Measurements from ENCODE around the gene MTFR1L. TPM values are rescaled to one million over a fixed set of nuclear protein-coding genes. Genes with fewer than 3 reads are reported as not detected.

Gene MTFR1L
- total RNA-seq, 1 experiment from 2014 or later, result 41.7 TPM

DNA sequence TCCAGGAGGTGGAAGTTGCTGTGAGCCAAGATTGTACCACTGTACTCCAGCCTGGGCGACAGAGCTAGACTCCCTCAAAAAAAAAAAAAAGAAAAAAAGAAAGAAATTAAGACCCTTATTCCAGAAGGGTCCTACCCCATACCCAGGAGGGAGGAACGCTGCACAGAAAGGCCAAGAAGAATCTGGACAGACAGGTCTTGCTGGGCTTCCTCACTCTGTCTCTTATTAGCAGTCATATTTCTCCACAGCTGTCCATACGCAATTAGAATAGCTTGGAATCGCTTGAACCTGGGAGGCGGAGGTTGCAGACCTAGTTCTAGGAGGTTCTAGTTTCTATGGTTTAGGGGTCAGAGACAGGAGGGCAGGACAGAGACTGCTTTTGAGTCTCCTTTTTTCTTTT lies 58.9 kb downstream of the MTFR1L start:
- Histone ChIP-seq H3K27ac (peak overlapping the region; percentile 27; the same call in 1 of the 2 replicates), H3K79me2 (ENCODE audit: low read depth) (peaks cover 11% of the 10 kb centered on the region), H3K9me3 (ENCODE audit: insufficient read depth, low read depth) (no peaks in the 10 kb centered on the region), H4K20me1 (ENCODE audit: insufficient read depth) (no peaks in the 10 kb centered on the region), H3F3A (ENCODE audit: insufficient read depth, low read depth) (peaks cover 10% of the 10 kb centered on the region), H2AFZ (no peak overlapping the region), H3K27me3 (ENCODE audit: insufficient read depth, low read depth) (no peaks in the 10 kb centered on the region), H3K36me3 (ENCODE audit: low read depth) (no peaks in the 10 kb centered on the region), H3K4me3 (no peak overlapping the region), H3K4me1 (replicated peaks; ENCODE audit: insufficient read depth) (peaks cover 37% of the 10 kb centered on the region), H3K4me2 (peak overlapping the region; percentile 50), H3K9me2 (ENCODE audit: insufficient read depth) (no peaks in the 10 kb centered on the region)
- CTCF ChIA-PET, result no interaction called here
- TF ChIP-seq EZH2 (IDR thresholded peaks at IDR 0.05; ENCODE audit: low read depth), result no peak
- TF ChIP-seq CTCF (conservative IDR thresholded peaks at IDR 0.05), result no peak
- intact Hi-C loops (cut with micrococcal nuclease; ENCODE audit: unreplicated experiment), result loop anchor here (1.0 kb wide), 1 partner anchor 14 kb away; no protein-coding TSS in a partner anchor
- POLR2A ChIA-PET (ENCODE audit: unreplicated experiment), result interaction anchor here (0.6 to 0.9 kb wide), 2 partner anchors 11 to 1906 kb away, joined by 3 to 13 read pairs; no protein-coding TSS in a partner anchor
- BruUV-seq (replicated peaks), result no TSS peak
- DNase-seq, result peak in 1 of 2 experiments; percentile 56

- no TSS peak for BruUV-seq (replicated peaks)
- POLR2A ChIA-PET (ENCODE audit: unreplicated experiment), result no interaction called here
- TF ChIP-seq CTCF (conservative IDR thresholded peaks at IDR 0.05), result no peak
- TF ChIP-seq EZH2 (IDR thresholded peaks at IDR 0.05; ENCODE audit: low read depth), result no peak
Measured at GRCh38 chr1:25879675-25880074, 59.9 kb downstream of the MTFR1L start.

GRCh38 chr1:25880518-25880917 lies 60.8 kb downstream of the MTFR1L start:
- no peak overlapping the region for H3K4me3 ChIP-seq
- peaks cover 35% of the 10 kb centered on the region for H3K4me1 ChIP-seq (replicated peaks; ENCODE audit: insufficient read depth)
- intact Hi-C loops (cut with micrococcal nuclease; ENCODE audit: unreplicated experiment), result no loop called here
- no TSS peak for BruUV-seq (replicated peaks)
- no peaks in the 10 kb centered on the region for H3K9me2 ChIP-seq (ENCODE audit: insufficient read depth)
- H3K9me3 ChIP-seq (ENCODE audit: insufficient read depth, low read depth), result no peaks in the 10 kb centered on the region
- peaks cover 10% of the 10 kb centered on the region for H3F3A ChIP-seq (ENCODE audit: insufficient read depth, low read depth)
- H3K36me3 ChIP-seq (ENCODE audit: low read depth), result no peaks in the 10 kb centered on the region
- no peaks in the 10 kb centered on the region for H3K79me2 ChIP-seq (ENCODE audit: low read depth)
- no peak overlapping the region for H2AFZ ChIP-seq
- TF ChIP-seq CTCF (conservative IDR thresholded peaks at IDR 0.05), result no peak
- CTCF ChIA-PET, result no interaction called here
- no peak overlapping the region for H3K4me2 ChIP-seq
- DNase-seq, result no peak
- POLR2A ChIA-PET (ENCODE audit: unreplicated experiment), result interaction anchor here (0.6 kb wide), 1 partner anchor 156 kb away, joined by 3 read pairs; no protein-coding TSS in a partner anchor
- no peak overlapping the region for H3K27ac ChIP-seq
- H3K27me3 ChIP-seq (ENCODE audit: insufficient read depth, low read depth), result no peaks in the 10 kb centered on the region
- H4K20me1 ChIP-seq (ENCODE audit: insufficient read depth), result no peaks in the 10 kb centered on the region

More at GRCh38 chr1:25879675-25880074, 59.9 kb downstream of the MTFR1L start:
- Histone ChIP-seq H2AFZ (no peak overlapping the region), H4K20me1 (ENCODE audit: insufficient read depth) (no peaks in the 10 kb centered on the region), H3K4me2 (0 out of 2 replicates have a peak overlapping the region, but pooled peaks have one; percentile 7), H3K27ac (no peak overlapping the region), H3K4me1 (replicated peaks; ENCODE audit: insufficient read depth) (peaks cover 35% of the 10 kb centered on the region), H3K4me3 (no peak overlapping the region), H3K79me2 (ENCODE audit: low read depth) (peaks cover 2% of the 10 kb centered on the region), H3K27me3 (ENCODE audit: insufficient read depth, low read depth) (no peaks in the 10 kb centered on the region), H3F3A (ENCODE audit: insufficient read depth, low read depth) (peaks cover 10% of the 10 kb centered on the region), H3K36me3 (ENCODE audit: low read depth) (no peaks in the 10 kb centered on the region), H3K9me3 (ENCODE audit: insufficient read depth, low read depth) (no peaks in the 10 kb centered on the region), H3K9me2 (ENCODE audit: insufficient read depth) (no peaks in the 10 kb centered on the region)
- CTCF ChIA-PET, result no interaction called here
- intact Hi-C loops (cut with micrococcal nuclease; ENCODE audit: unreplicated experiment), result loop anchor here (1.0 kb wide), 1 partner anchor 13 kb away; no protein-coding TSS in a partner anchor
- peak in 1 of 2 experiments; percentile 40 for DNase-seq
